Chondrocyte (in vitro differentiated cells): Measurements from ENCODE around the gene RAD51B. TPM values are rescaled to one million over a fixed set of nuclear protein-coding genes. Genes with fewer than 3 reads are reported as not detected.

Experiments used
- DNase-seq: peaks from one replicate; pipeline ENCODE4 v3.0.0; 2021; ENCODE audit warnings: mixed read lengths, low spot score
- H3K27ac Mint-ChIP-seq: one replicate; pipeline ENCODE4 v1.8.0; 2021; ENCODE audit warnings: mild to moderate bottlenecking, moderate library complexity, mixed read lengths; ENCODE audit not compliant: unreplicated experiment
- H3K27me3 Mint-ChIP-seq: 2 replicates; pipeline ENCODE4 v1.8.0; 2021; ENCODE audit warnings: low read depth, mixed read lengths
- H3K36me3 Mint-ChIP-seq: 2 replicates; pipeline ENCODE4 v1.8.0; 2021; ENCODE audit warnings: low read depth, mixed read lengths
- H3K4me1 Mint-ChIP-seq: 2 replicates; pipeline ENCODE4 v1.8.0; 2021; ENCODE audit warnings: low read depth, mild to moderate bottlenecking, mixed read lengths
- H3K4me3 Mint-ChIP-seq: one replicate; pipeline ENCODE4 v1.8.0; 2021; ENCODE audit warnings: mild to moderate bottlenecking, moderate library complexity, mixed read lengths; ENCODE audit not compliant: unreplicated experiment
- H3K9me3 Mint-ChIP-seq: 2 replicates; pipeline ENCODE4 v1.8.0; 2021; ENCODE audit warnings: low read depth, mixed read lengths
- total RNA-seq: library from RNA; stranded (reverse); gene quantifications from 3 replicates; pipeline ENCODE4 v1.2.1, GENCODE V29; 2021
- TF ChIP-seq, protein P1 (sequence below): fragments of 200-600 bp; sonication (generic); IDR thresholded peaks from 2 replicates; pipeline ENCODE4 v1.5.0; 2021; ENCODE audit warnings: antibody characterized with exemption, mild to moderate bottlenecking, moderate library complexity

The RAD51B gene
- total RNA-seq, 1 donor from 2014 or later, result 8.2 TPM

DNA sequence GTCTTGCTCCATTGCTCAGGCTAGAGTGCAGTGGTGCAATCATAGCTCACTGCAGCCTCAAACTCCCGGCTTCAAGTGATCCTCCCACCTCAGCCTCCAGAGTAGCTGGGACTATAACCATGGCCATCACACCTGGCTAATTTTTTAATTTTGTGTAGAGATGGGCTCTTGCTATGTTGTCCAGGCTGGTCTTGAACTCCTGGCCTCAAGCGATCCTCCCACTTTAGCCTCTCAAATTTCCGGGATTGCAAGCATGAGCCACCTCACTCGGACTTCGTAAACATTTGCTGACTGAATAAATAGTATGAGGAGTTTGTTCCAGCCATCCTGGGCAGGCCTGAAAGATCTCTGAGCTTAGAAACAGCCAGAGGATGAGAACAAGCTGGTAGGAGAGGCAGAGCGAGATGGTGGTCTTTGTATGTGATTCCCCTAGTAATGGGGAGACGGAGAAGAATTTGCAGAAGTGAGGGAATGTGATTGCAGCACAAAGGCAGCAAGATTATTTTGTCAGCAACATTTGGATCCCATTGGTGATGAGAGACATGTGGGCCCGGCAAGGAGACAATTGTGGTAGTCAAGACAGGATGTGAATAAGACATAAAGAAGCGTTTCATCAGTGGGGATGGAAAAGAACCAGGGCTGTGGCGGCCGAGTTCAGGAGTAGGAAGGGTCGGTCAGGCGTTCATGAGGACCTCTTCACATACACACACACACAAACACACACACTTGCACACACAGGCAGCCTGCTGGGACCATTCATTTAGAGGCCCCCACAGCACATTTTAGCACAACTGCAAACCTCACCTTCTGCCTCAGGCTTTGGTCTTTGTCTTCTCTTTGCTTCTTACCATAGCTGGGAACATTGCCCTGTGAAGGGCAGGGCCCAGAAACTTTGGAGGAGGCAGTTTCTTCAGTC, 817.8 kb downstream of the RAD51B start:
- peaks cover 10% of the 10 kb centered on the region for H3K4me1 Mint-ChIP-seq
- no peak overlapping the region for H3K4me3 Mint-ChIP-seq
- TF ChIP-seq, protein P1, sequence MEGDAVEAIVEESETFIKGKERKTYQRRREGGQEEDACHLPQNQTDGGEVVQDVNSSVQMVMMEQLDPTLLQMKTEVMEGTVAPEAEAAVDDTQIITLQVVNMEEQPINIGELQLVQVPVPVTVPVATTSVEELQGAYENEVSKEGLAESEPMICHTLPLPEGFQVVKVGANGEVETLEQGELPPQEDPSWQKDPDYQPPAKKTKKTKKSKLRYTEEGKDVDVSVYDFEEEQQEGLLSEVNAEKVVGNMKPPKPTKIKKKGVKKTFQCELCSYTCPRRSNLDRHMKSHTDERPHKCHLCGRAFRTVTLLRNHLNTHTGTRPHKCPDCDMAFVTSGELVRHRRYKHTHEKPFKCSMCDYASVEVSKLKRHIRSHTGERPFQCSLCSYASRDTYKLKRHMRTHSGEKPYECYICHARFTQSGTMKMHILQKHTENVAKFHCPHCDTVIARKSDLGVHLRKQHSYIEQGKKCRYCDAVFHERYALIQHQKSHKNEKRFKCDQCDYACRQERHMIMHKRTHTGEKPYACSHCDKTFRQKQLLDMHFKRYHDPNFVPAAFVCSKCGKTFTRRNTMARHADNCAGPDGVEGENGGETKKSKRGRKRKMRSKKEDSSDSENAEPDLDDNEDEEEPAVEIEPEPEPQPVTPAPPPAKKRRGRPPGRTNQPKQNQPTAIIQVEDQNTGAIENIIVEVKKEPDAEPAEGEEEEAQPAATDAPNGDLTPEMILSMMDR, result no peak
- no peak for DNase-seq
- peaks cover 15% of the 10 kb centered on the region for H3K9me3 Mint-ChIP-seq
- H3K27ac Mint-ChIP-seq, result no peak overlapping the region
- H3K27me3 Mint-ChIP-seq, result no peaks in the 10 kb centered on the region
- H3K36me3 Mint-ChIP-seq, result peaks cover under 1% of the 10 kb centered on the region

DNA sequence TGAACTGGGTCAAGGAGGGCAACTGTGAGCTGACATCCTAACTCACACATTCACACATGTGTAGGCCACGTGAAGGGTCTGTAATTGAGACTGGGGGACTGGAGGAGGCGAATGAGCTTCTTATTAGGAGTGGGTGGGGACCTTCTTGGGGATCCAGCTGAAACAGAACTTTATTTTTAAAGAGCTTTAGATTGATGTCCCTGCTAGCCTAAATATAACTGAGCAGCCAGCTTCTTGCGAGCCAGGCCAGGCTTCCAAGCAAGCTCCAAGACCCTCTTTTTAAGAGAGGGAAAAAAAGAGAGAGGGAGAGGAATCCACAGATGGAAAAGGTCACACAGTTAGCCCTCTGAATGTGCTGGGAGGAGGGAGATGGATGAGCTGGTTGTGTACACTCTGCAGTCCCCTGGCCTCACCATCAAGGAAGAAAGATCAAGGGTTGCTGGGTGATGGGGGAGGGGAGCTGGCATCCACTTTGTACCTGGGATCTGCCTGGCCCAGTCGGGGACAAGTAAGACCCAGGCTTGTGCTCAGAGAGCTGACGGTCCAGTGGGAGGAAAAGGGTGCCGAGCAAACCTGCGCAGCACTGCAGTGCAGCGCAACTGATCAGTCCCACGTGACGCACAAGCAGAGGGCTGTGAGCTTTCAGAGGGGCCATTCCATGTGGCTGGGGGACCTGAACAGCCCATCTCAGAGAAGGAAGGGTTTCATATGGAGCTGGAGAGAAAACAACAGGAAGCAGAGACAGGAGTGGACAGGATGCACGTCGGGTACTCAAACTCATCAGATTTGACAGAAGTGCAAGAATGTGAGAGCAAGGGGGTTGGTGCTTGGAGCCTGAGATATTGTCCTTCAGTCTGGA, 818.8 kb downstream of the RAD51B start:
- no peaks in the 10 kb centered on the region for H3K27me3 Mint-ChIP-seq
- peak; percentile 47 for DNase-seq
- H3K36me3 Mint-ChIP-seq, result peaks cover 3% of the 10 kb centered on the region
- peaks cover 4% of the 10 kb centered on the region for H3K4me1 Mint-ChIP-seq
- peaks cover 21% of the 10 kb centered on the region for H3K9me3 Mint-ChIP-seq
- no peak overlapping the region for H3K4me3 Mint-ChIP-seq
- H3K27ac Mint-ChIP-seq, result no peak overlapping the region
- TF ChIP-seq, protein P1, result no peak

DNA sequence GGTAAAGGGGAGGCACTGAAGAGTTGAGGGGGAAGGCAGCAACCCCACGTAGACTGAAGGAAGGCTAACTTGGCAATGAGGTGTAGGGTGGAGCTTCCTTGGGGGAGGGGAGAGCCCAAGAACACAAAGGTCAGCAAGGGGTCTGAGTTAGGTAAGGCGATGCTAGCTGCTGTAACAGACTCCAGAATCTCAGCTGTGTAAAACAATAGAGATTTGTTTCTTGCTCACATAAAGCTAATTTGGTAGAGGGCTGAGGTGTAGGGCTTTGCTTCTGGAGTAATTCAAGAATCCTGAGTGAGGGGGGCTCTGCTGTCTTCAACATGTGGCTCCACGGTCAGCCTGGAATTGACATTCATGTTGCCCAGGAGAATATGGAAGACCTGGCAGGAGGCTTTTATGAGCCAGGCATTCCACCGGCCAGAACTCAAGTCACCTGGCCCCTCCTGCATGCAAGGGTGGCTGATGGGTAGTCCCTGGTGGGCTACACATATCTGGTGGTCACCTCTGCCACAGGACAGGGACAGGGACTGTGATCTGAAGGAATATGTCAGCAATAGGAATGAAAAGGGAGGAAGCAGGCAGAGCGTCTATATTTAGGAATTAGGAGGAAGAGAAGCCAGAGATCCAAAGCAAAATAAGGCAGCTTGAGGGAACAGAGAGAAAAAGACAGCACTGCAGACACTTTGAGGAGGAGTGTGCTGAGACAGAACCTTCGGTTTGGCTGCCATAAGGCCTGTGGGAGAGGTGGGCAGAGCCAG, 819.6 kb downstream of the RAD51B start:
- no peaks in the 10 kb centered on the region for H3K27me3 Mint-ChIP-seq
- H3K9me3 Mint-ChIP-seq, result peaks cover 21% of the 10 kb centered on the region
- peaks cover 3% of the 10 kb centered on the region for H3K36me3 Mint-ChIP-seq
- peak; percentile 28 for DNase-seq
- no peaks in the 10 kb centered on the region for H3K4me1 Mint-ChIP-seq
- H3K4me3 Mint-ChIP-seq, result no peak overlapping the region
- H3K27ac Mint-ChIP-seq, result no peak overlapping the region
- TF ChIP-seq, protein P1, result no peak

DNA sequence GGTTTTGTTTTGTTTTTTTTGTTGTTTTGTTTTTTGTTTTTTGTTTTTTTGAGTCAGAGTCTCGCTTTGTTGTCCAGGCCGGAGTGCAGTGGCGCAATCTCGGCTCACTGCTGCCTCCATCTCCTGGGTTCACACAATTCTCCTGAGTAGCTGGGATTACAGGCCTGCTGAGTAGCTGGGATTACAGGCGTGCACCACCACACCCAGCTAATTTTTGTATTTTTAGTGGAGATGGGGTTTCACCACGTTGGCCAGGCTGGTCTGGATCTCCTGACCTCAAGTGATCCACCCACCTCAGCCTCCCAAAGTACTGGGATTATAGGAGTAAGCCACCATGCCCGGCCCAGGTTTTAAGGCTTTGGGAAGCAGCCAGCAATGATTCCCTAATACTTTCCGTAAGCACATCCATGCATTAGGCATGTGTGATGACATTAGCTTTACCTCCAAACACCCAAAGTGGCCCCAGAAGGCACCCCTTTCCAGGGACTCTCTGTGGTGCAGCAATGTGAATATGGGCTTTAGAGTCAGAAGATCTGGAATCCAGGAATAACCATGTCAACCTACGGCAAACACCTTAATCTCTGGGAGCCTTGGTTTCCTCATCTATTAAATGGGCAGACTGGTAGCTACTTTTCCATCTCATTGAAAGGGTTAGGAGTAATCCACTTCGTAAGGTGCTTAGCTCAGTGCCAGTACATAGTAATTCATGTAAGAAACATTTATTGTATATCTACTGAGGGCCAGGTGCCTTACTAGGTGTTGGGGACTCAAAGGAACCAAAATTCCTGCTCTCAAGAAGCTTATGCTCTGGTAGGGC, 820.4 kb downstream of the RAD51B start:
- no peaks in the 10 kb centered on the region for H3K27me3 Mint-ChIP-seq
- H3K36me3 Mint-ChIP-seq, result peaks cover 3% of the 10 kb centered on the region
- H3K27ac Mint-ChIP-seq, result no peak overlapping the region
- H3K4me1 Mint-ChIP-seq, result peaks cover 5% of the 10 kb centered on the region
- H3K9me3 Mint-ChIP-seq, result peaks cover 21% of the 10 kb centered on the region
- H3K4me3 Mint-ChIP-seq, result no peak overlapping the region
- TF ChIP-seq, protein P1, result no peak
- DNase-seq, result no peak
